ENCODE results near the gene PRDM10.
"Not testable (repeated sequence)": the region's sequence is repeated elsewhere in the genome, so short reads cannot be mapped to it uniquely, and the experiment has no call there.

PRDM10 gene

DNA sequence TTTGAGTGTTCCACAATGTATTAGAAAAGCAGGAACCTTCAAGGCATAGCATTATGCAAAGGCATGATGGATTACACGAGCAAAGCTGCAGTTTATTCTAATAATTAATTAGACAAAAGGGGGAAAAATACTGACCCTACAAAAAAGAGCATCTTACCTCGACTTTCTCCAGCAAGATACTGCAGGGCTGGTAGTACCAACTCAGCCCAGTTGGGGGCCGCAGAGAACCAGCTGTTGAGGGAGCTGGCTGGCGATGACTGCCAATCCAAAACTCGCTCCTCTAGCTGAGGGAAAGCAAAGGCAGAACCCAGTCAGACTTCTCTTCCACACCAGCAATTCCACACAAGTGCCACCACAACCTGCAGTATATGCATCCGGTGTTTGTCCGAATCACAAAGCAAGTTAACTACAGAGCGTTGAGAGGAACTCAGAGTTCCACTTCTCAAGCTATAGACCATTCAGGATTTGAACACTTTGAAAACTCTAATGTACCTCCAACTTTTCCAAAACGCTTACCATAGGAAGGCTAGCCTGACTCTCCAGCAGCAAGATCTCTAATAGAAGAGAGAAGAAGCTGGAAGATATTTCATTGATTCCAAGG lies 121.0 kb downstream of the PRDM10 start:
- DNase-seq (ENCODE audit: low read depth), result peak; percentile 55
- no peak overlapping the region for H3K4me3 ChIP-seq (ENCODE audit: low read depth, low read length)
- TF ChIP-seq MYC (IDR thresholded peaks at IDR 0.05; ENCODE audit: low read depth, low read length), result no peak
- no peak for TF ChIP-seq POLR2A (IDR thresholded peaks at IDR 0.05; ENCODE audit: extremely low read depth, insufficient read length)
- TF ChIP-seq, protein P1, sequence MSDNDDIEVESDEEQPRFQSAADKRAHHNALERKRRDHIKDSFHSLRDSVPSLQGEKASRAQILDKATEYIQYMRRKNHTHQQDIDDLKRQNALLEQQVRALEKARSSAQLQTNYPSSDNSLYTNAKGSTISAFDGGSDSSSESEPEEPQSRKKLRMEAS (IDR thresholded peaks at IDR 0.05; ENCODE audit: low read depth, low read length), result no peak
- TF ChIP-seq, protein P2, sequence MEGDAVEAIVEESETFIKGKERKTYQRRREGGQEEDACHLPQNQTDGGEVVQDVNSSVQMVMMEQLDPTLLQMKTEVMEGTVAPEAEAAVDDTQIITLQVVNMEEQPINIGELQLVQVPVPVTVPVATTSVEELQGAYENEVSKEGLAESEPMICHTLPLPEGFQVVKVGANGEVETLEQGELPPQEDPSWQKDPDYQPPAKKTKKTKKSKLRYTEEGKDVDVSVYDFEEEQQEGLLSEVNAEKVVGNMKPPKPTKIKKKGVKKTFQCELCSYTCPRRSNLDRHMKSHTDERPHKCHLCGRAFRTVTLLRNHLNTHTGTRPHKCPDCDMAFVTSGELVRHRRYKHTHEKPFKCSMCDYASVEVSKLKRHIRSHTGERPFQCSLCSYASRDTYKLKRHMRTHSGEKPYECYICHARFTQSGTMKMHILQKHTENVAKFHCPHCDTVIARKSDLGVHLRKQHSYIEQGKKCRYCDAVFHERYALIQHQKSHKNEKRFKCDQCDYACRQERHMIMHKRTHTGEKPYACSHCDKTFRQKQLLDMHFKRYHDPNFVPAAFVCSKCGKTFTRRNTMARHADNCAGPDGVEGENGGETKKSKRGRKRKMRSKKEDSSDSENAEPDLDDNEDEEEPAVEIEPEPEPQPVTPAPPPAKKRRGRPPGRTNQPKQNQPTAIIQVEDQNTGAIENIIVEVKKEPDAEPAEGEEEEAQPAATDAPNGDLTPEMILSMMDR (IDR thresholded peaks at IDR 0.05; ENCODE audit: low read depth, low read length), result peak; percentile 84

DNA sequence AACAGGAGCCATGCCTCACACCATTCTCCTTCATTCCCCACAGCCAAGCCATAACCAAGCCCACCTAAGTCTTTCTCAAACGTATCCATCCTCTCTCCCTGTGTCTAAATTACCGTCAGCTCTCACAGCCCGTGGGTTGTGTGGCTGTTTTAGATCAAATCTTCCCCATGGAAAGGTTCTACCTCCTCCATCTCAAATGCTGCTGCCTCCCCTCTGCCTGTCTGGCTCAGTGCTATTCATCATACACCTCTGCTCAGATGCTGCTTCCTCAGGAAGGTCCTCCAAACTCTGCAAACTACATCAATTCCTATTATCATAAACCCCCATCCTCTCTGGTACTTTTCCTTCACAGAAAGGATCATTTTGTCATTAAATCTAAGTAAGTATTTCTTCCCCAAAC lies 122.3 kb downstream of the PRDM10 start:
- no peak for DNase-seq (ENCODE audit: low read depth)
- TF ChIP-seq POLR2A (IDR thresholded peaks at IDR 0.05; ENCODE audit: extremely low read depth, insufficient read length) (no peak), MYC (IDR thresholded peaks at IDR 0.05; ENCODE audit: low read depth, low read length) (no peak)
- TF ChIP-seq, protein P2 (IDR thresholded peaks at IDR 0.05; ENCODE audit: low read depth, low read length), result no peak
- TF ChIP-seq, protein P1 (IDR thresholded peaks at IDR 0.05; ENCODE audit: low read depth, low read length), result no peak
- H3K4me3 ChIP-seq (ENCODE audit: low read depth, low read length), result no peak overlapping the region

DNA sequence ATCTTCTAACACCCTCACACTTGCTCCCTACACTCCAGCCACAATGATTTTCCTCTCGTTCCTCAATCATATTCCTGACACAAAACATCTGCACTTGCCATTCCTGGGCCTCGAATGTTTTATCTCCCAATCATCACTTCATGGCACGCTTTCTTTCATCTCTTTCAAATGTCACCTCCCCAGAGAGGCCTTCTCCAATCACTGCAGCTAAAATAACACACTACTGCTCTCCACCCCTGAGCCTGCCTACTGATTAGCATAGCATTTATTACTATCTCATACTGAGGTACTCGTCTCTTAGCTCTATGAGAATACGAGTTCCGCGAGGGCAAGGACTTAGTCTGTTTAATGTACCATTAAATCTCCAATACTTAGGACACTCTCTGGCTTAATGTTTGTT lies 130.7 kb downstream of the PRDM10 start:
- DNase-seq (ENCODE audit: low read depth), result no peak
- H3K4me3 ChIP-seq (ENCODE audit: low read depth, low read length), result no peak overlapping the region
- TF ChIP-seq, protein P1 (IDR thresholded peaks at IDR 0.05; ENCODE audit: low read depth, low read length), result no peak
- TF ChIP-seq, protein P2 (IDR thresholded peaks at IDR 0.05; ENCODE audit: low read depth, low read length), result no peak
- TF ChIP-seq MYC (IDR thresholded peaks at IDR 0.05; ENCODE audit: low read depth, low read length) (no peak), POLR2A (IDR thresholded peaks at IDR 0.05; ENCODE audit: extremely low read depth, insufficient read length) (no peak)

DNA sequence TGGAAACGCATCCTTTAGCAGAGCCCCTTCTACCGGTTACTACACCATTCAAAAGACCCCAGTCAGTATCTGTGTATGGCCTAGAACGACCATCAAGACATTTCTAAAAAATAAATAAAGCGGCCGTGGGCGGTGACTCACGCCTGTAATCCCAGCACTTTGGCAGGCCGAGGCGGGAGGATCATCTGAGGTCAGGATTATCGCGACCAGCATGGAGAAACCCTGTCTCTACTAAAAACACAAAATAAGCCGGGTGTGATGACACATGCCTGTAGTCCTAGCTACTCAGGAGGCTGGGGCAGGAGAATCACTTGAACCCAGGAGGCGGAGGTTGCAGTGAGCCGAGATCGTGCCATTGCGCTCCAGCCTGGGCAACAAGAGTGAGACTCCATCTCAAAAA lies 134.0 kb downstream of the PRDM10 start:
- TF ChIP-seq, protein P2 (IDR thresholded peaks at IDR 0.05; ENCODE audit: low read depth, low read length), result peak; percentile 4
- not testable (repeated sequence) for DNase-seq (ENCODE audit: low read depth); H3K4me3 ChIP-seq (ENCODE audit: low read depth, low read length)

DNA sequence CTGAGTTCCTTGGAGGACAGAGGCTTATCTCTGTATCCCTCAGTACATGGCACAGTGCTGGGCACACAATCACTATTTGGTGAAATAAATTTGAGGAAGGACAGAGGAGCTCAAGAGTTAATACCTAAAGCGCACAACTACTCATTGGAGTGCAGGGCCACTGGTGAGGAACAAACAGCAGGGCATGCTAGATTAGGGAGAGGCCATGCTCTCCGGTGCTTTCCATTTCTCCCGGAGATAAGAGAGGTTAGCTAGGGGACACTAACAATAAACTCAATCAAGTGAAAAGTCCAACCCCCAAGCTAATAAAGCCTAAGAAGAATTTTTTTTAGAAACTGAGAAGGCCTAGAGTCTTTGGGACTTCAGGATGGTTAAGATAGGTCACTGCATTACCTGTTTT lies 136.3 kb downstream of the PRDM10 start:
- DNase-seq (ENCODE audit: low read depth), result no peak
- TF ChIP-seq, protein P2 (IDR thresholded peaks at IDR 0.05; ENCODE audit: low read depth, low read length), result no peak
- TF ChIP-seq, protein P1 (IDR thresholded peaks at IDR 0.05; ENCODE audit: low read depth, low read length), result no peak
- TF ChIP-seq POLR2A (IDR thresholded peaks at IDR 0.05; ENCODE audit: extremely low read depth, insufficient read length) (no peak), MYC (IDR thresholded peaks at IDR 0.05; ENCODE audit: low read depth, low read length) (no peak)
- no peak overlapping the region for H3K4me3 ChIP-seq (ENCODE audit: low read depth, low read length)

DNA sequence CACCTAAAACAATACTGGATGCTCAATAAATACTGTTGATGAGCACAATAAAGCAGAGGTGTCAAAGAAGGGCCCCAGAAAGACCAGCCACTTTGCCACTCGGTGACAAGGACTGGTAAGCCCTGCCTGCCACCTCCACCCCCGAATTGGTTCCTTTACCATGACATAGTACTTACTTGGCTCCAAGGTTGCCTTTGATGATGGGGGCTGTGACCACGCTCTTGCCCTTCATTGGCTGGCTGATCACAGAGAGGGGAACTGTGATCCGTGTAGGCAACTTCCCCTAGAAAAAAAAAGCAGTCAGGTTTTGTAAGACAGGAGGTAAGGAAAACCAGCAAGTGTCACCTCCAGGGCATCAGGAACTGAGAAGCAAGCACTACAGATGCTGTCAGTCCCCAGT lies 136.9 kb downstream of the PRDM10 start:
- no peak overlapping the region for H3K4me3 ChIP-seq (ENCODE audit: low read depth, low read length)
- TF ChIP-seq MYC (IDR thresholded peaks at IDR 0.05; ENCODE audit: low read depth, low read length) (no peak), POLR2A (IDR thresholded peaks at IDR 0.05; ENCODE audit: extremely low read depth, insufficient read length) (no peak)
- TF ChIP-seq, protein P2 (IDR thresholded peaks at IDR 0.05; ENCODE audit: low read depth, low read length), result no peak
- TF ChIP-seq, protein P1 (IDR thresholded peaks at IDR 0.05; ENCODE audit: low read depth, low read length), result no peak
- DNase-seq (ENCODE audit: low read depth), result no peak

Data from NB4 (cell line).